Calu3 (cell line): ENCODE measurements around the gene IFITM10. TPM values are rescaled to one million over a fixed set of nuclear protein-coding genes. Genes with fewer than 3 reads are reported as not detected.

Experiments
- BruUV-seq: library from RNA; stranded (reverse); fragments of 400-500 nt; replicated peaks from 2 replicates; lab custom pipeline; 2021; lab: Mats Ljungman, UMichigan
- CTCF ChIA-PET: fragments of 300-600 bp; sonication (Branson Sonifier 250); formaldehyde crosslinking; loops from one replicate; lab custom pipeline; 2022; ENCODE audit warnings: antibody characterized with exemption; lab: Charles Lee
- DNase-seq: peaks from one replicate; pipeline ENCODE4 v3.0.0; 2022
- H3K27ac Mint-ChIP-seq: one replicate; pipeline ENCODE4 v1.8.0; 2022; ENCODE audit warnings: mixed read lengths; ENCODE audit not compliant: unreplicated experiment
- H3K27me3 Mint-ChIP-seq: one replicate; pipeline ENCODE4 v1.8.0; 2022; ENCODE audit warnings: mixed read lengths; ENCODE audit not compliant: unreplicated experiment
- H3K36me3 Mint-ChIP-seq: one replicate; pipeline ENCODE4 v1.8.0; 2022; ENCODE audit warnings: mild to moderate bottlenecking, moderate library complexity, mixed read lengths; ENCODE audit not compliant: insufficient read depth, unreplicated experiment
- H3K4me1 Mint-ChIP-seq: one replicate; pipeline ENCODE4 v1.8.0; 2022; ENCODE audit warnings: mild to moderate bottlenecking, low read depth, mixed read lengths; ENCODE audit not compliant: unreplicated experiment
- H3K4me3 Mint-ChIP-seq: one replicate; pipeline ENCODE4 v1.8.0; 2022; ENCODE audit warnings: mild to moderate bottlenecking, low read depth, moderate library complexity, mixed read lengths; ENCODE audit not compliant: unreplicated experiment
- H3K9me3 Mint-ChIP-seq: one replicate; pipeline ENCODE4 v1.8.0; 2022; ENCODE audit warnings: low read depth, mixed read lengths; ENCODE audit not compliant: unreplicated experiment
- intact Hi-C: fragments of 100-400 bp; cut with micrococcal nuclease; formaldehyde crosslinking; loops from one replicate; pipeline ENCODE4 v1.10.0; 2022; ENCODE audit not compliant: unreplicated experiment
- total RNA-seq: library from RNA; stranded (reverse); gene quantifications from 2 replicates; pipeline ENCODE4 v1.2.3, GENCODE V29; 2022
- TF ChIP-seq, protein P1 (sequence below): fragments of 200-600 bp; IDR thresholded peaks from one replicate; pipeline ENCODE4 v1.8.0; 2022; ENCODE audit warnings: antibody characterized with exemption; ENCODE audit not compliant: unreplicated experiment

IFITM10 gene
- total RNA-seq, 1 experiment from 2014 or later, result 3.3 TPM

DNA sequence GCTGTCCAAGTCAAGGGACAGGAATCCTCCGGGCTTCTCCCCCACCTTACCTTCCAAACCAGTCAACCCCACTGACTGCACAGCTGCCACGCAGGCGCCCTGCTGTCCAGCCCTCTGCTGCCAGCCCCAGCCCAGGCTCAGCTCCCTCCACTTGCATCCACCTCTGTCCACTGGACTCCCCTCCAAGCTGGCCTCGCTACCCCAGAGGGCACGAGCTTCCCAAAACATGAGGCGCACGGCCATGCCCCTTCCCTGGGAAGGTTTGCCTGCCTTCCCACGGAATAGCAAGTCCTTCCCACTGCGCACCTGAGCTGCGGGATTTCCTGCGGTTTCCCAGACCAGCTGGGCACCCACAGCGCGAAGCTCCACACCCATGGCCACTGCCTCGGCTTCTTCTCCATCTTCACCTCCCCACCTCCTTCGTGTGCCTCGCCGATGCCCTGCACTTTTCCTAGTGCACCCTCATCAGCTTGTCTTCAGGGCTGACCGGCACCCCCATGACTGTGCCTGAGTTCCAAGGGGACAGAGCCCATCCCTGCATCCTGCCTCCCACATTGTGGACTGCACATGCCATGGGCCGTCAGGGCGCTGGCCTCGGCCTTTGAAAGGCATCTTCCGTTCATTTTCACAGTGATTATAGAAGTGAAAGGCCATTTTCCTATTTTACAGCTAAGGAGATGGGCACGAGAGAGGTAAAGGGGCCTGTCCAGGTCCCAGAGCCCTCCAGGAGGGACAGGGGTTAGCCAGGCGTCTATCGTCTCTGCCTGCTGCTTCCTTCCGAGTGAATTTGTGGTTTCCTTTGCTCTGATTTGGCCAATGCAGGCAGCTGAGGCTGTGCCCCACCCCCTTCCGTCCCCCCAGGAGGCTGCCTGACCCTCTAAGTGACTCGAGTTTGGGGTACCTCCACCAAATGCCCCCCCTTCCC lies 16.4 kb downstream of the IFITM10 start:
- H3K27me3 Mint-ChIP-seq, result peaks cover 57% of the 10 kb centered on the region
- TF ChIP-seq, protein P1, sequence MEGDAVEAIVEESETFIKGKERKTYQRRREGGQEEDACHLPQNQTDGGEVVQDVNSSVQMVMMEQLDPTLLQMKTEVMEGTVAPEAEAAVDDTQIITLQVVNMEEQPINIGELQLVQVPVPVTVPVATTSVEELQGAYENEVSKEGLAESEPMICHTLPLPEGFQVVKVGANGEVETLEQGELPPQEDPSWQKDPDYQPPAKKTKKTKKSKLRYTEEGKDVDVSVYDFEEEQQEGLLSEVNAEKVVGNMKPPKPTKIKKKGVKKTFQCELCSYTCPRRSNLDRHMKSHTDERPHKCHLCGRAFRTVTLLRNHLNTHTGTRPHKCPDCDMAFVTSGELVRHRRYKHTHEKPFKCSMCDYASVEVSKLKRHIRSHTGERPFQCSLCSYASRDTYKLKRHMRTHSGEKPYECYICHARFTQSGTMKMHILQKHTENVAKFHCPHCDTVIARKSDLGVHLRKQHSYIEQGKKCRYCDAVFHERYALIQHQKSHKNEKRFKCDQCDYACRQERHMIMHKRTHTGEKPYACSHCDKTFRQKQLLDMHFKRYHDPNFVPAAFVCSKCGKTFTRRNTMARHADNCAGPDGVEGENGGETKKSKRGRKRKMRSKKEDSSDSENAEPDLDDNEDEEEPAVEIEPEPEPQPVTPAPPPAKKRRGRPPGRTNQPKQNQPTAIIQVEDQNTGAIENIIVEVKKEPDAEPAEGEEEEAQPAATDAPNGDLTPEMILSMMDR, result no peak
- intact Hi-C loops, result no loop called here
- H3K27ac Mint-ChIP-seq, result no peak overlapping the region
- peaks cover 12% of the 10 kb centered on the region for H3K36me3 Mint-ChIP-seq
- no TSS peak for BruUV-seq
- H3K4me3 Mint-ChIP-seq, result no peak overlapping the region
- H3K4me1 Mint-ChIP-seq, result no peaks in the 10 kb centered on the region
- CTCF ChIA-PET, result interaction anchor here (0.5 to 0.8 kb wide), 2 partner anchors 19 to 1227 kb away, joined by 3 to 8 read pairs; partner anchors contain the start of gene RNH1
- peaks cover 14% of the 10 kb centered on the region for H3K9me3 Mint-ChIP-seq
- DNase-seq, result no peak

DNA sequence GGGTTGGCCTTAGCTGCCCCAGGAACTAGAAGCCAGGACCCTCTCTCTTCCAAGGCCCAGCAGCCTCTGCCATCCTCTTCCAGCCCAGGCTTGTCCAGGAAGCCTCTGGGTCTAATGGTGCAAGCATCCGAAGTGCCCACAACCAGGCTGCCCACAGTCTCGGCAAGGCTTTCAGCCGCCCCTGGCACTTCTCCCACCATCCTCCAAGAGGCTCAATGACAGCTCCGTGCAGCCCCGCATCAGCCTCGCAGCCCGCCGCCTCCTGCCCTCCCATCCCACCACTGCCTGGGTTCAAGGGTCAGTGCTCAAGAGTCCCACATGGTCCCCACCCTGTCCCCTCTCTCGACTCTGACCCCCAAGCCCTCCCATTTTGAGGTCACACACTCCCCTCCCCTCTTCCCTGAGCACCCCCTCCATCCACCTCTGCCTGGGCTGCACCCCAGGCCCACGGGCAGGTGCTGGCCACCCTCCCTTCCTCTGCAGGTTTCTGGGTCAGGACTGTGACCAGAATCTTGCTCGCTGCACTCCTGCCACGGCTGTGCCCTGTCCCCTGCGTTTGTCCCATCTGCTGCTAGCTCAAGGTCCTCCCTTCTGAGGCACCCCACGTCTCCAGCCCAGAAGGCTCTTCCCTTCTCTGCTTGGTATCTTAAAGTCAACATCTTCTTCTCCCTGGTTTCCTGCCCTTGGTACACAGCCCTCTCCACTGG lies 17.2 kb downstream of the IFITM10 start:
- no peak overlapping the region for H3K27ac Mint-ChIP-seq
- peaks cover 14% of the 10 kb centered on the region for H3K9me3 Mint-ChIP-seq
- intact Hi-C loops, result no loop called here
- CTCF ChIA-PET, result interaction anchor here (0.5 to 0.8 kb wide), 2 partner anchors 18 to 1226 kb away, joined by 3 to 8 read pairs; partner anchors contain the start of gene RNH1
- BruUV-seq, result no TSS peak
- TF ChIP-seq, protein P1, result no peak
- no peak for DNase-seq
- peaks cover 65% of the 10 kb centered on the region for H3K27me3 Mint-ChIP-seq
- H3K4me3 Mint-ChIP-seq, result no peak overlapping the region
- peaks cover 7% of the 10 kb centered on the region for H3K36me3 Mint-ChIP-seq
- H3K4me1 Mint-ChIP-seq, result no peaks in the 10 kb centered on the region

DNA sequence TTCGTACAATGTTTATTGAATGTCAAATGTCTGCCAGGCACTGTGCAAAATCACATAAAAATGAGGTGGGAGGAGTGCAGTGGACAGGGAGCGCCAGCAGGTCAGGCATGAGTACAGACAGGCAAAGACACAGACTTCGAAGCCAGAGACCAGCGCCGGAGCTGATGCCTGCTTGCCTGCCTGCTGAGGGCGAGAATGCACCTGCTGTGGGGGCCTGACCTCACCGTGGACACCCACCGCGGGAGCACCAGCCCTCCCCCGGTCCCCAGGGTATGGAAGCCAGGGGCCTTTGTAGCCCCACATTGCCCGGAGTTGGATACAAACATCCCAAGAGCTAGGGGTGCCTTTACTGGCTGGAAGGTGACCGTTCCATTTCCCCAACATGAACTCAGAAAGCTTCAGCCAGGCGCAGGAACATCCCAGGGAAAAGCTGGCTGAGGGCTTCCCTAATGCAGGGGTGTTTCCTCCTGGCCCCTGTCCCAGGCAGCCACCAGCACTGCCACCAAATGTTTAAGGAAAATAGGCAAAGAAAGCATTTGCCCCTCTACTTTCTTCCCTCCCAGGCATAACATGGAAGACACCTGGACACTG lies 17.9 kb downstream of the IFITM10 start:
- peaks cover 14% of the 10 kb centered on the region for H3K9me3 Mint-ChIP-seq
- no peak overlapping the region for H3K27ac Mint-ChIP-seq
- intact Hi-C loops, result no loop called here
- TF ChIP-seq, protein P1, result no peak
- peaks cover under 1% of the 10 kb centered on the region for H3K36me3 Mint-ChIP-seq
- H3K4me3 Mint-ChIP-seq, result no peak overlapping the region
- no peak for DNase-seq
- H3K27me3 Mint-ChIP-seq, result peaks cover 72% of the 10 kb centered on the region
- H3K4me1 Mint-ChIP-seq, result no peaks in the 10 kb centered on the region
- BruUV-seq, result no TSS peak
- CTCF ChIA-PET, result no interaction called here

DNA sequence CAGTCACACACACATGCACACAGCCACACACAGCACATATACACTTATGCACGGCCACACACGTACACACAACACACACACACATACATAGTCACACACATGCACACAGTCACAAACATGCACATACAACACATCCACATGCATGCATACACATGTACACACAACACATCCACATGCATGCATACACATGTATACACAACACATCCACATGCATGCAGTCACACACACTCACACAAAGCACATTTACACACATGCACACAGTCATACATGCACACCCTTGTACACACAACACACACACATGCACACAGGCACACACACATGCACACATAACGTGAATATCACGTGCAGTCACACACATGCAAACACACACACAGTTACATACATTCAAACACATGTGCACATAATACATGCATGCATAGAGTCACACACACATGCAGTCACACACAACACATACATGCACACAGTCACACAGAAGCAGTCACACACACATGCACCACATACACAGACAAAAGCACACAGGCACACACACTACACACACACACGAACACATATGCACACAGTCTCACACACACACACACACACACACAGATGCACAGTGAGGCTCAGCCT lies 18.8 kb downstream of the IFITM10 start:
- H3K36me3 Mint-ChIP-seq, result no peaks in the 10 kb centered on the region
- no peak overlapping the region for H3K4me3 Mint-ChIP-seq
- BruUV-seq, result no TSS peak
- H3K4me1 Mint-ChIP-seq, result no peaks in the 10 kb centered on the region
- no peak overlapping the region for H3K27ac Mint-ChIP-seq
- DNase-seq, result no peak
- peaks cover 81% of the 10 kb centered on the region for H3K27me3 Mint-ChIP-seq
- H3K9me3 Mint-ChIP-seq, result peaks cover 11% of the 10 kb centered on the region
- CTCF ChIA-PET, result no interaction called here
- TF ChIP-seq, protein P1, result no peak
- intact Hi-C loops, result no loop called here
